ENCODE results near the gene RNF14. TPM values are rescaled to one million over a fixed set of nuclear protein-coding genes. Genes with fewer than 3 reads are reported as not detected.

The RNF14 gene
- polyA plus RNA-seq, 1 donor from 2014 or later = 29.4 TPM

DNA sequence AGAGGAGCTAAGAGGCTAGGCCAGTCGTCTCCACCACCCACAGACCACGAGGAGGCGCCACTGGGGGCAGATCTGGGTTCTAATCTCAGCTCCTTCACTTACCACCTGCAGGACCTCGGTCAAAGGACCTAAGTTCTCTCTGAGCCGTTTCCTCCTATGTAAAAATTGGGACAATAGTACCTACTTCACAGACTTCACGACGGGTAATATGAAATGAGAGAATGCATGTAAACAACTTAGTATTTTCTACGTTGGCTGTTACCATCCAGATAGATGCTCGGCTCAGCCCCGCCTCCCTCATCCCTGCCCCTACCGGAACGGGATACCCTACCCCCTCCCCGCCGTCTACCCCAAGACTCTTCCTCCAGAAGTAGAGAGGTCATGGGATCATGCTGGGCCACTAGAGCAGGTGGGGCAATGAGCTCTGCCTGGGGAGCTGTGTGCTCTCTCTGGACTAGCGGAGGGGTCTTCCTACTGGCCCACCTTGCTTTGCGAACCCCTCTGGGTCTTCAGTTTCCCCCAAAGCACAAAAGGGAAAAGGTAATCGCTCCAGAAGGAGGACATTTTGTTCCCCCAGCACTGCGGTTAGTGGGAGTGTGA, 43.4 kb downstream of the RNF14 start:
- Mint-ChIP-seq H3K27me3 (no peaks in the 10 kb centered on the region), H3K4me3 (peak overlapping the region; percentile 73 to 91 (median 86)), H3K9me3 (no peaks in the 10 kb centered on the region), H3K4me1 (peaks cover 7 to 28% (median 16%) of the 10 kb centered on the region in 3 donors), H3K36me3 (peaks cover 7% of the 10 kb centered on the region), H3K27ac (peak overlapping the region in 2 of 3 donors; percentile 47 to 59)

DNA sequence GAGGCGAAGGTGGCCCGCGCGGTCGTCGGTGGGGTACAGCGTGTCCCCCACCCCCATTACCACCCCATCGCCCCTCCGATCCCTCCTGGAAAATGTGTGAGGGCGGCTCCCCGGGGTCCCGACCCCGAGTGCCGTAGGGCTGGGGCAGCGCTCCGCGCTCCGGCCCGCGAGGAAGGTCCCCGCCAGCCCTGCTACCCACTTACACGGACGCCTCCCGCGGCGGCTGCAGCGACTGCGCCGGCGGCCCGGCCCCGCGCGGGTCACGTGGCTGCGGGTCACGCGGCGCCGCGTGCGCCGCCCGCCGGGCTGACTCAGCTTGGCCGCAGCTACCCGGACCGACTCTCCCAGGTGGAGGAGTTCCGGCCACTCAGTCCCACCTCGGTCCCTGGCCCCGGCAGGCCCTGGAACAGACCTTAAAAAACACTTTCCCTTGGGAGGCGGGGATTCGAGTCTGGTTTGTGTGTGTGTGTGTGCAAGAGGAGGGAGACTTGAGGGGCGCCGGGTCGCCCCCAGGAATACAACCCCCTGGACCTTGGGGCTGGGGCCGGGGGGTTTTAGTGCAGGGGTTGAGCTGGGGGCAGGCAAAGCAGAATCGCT, 44.0 kb downstream of the RNF14 start, which contains the start of gene GNPDA1:
Gene GNPDA1 (minus strand): TSS at position 236 of the 597 bp plus-strand sequence. CDS start 992 bp downstream, outside the sequence.
- H3K4me1 Mint-ChIP-seq = peaks cover 7 to 27% (median 12%) of the 10 kb centered on the region in 3 donors
- no peaks in the 10 kb centered on the region for H3K9me3 Mint-ChIP-seq
- peak within 1 kb of the TSS; percentile 47 to 88 (median 80) for H3K27ac Mint-ChIP-seq
- H3K36me3 Mint-ChIP-seq = peaks cover 4% of the 10 kb centered on the region
- H3K4me3 Mint-ChIP-seq = peak within 1 kb of the TSS; percentile 73 to 92 (median 86)
- H3K27me3 Mint-ChIP-seq = no peaks in the 10 kb centered on the region

DNA sequence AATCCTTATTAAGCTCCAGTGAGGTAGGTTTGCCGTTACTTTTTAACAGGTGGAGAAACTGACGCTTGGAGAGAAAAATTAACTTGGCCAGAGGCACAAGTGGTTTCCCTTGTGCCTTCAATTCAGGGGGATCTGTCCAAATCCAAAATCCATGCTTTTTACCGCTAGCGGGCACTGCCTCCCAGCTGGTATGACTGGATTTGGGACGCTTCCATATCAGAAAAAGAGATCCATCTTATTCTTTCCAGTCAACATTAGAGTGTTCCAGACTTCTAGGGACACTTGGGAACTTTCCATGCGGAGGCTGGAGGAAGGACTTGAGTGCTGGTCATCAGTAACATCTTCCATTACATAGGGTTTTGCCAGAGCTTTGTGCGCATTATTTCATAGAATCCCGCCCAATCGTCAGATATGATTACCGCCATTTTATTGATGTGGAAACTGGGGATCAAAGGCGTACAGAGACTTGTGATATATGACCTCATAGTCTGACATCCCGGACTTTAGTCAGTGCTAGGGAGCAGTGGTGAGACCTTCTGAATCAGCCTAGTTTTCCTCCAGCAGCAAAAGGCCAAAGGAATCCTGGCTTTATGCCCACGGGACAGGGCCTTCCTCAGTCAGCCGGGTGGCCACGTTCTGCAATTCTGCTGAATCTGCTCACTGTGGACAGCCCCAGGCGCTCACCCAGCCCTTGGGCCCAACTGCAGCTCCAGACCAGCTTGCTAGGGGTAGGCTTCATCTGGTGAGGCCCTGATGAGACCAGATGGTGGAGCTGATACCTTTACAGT, 45.0 kb downstream of the RNF14 start:
- peak overlapping the region; percentile 71 to 92 (median 78) for H3K4me3 Mint-ChIP-seq
- H3K9me3 Mint-ChIP-seq = no peaks in the 10 kb centered on the region
- peak overlapping the region in 2 of 3 donors; percentile 19 to 63 for H3K27ac Mint-ChIP-seq

DNA sequence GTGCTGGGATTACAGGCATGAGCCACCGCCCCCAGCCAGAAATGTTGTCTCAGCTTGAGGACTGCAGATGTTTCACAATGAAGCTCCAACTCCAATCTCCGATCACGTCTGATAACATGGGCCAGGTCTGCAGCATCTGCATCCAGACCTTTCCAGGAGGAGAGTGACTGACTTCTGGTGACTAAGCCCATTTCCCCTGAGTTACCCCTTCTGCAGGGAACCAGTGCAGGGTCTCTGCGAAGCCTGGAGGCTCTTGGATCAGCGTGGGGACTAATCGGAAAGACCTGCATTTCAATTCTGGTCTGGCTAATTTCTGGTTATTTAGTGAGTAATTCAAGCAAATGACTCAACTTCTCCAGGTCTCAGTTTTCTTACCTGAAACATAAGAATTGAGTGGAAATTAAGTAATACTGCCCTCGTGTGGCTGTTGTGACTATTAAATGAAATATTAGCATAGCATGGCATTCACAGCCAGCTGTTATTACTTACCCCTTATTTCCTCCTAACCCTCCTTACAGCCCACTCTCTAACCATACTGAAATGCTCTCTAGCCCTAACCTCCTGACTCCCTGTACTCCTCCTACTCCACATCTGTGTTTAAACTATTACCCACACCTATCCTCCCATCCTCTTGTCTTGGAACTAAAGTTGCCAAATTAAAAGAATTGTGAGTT, 46.1 kb downstream of the RNF14 start:
- peaks cover 4% of the 10 kb centered on the region for H3K36me3 Mint-ChIP-seq
- peaks cover 7 to 26% (median 10%) of the 10 kb centered on the region in 3 donors for H3K4me1 Mint-ChIP-seq
- H3K9me3 Mint-ChIP-seq = peaks cover 0 to under 1% (median 0%) of the 10 kb centered on the region in 3 donors
- peak overlapping the region; percentile 12 to 85 (median 48) for H3K4me3 Mint-ChIP-seq
- peaks cover 3% of the 10 kb centered on the region for H3K27me3 Mint-ChIP-seq
- H3K27ac Mint-ChIP-seq = peak overlapping the region; percentile 17 to 84 (median 52)

More for the DNA sequence above, 45.0 kb downstream of the RNF14 start:
- Mint-ChIP-seq H3K4me1 (peaks cover 9 to 26% (median 10%) of the 10 kb centered on the region in 3 donors), H3K27me3 (peaks cover 3% of the 10 kb centered on the region), H3K36me3 (peaks cover 2% of the 10 kb centered on the region)

DNA sequence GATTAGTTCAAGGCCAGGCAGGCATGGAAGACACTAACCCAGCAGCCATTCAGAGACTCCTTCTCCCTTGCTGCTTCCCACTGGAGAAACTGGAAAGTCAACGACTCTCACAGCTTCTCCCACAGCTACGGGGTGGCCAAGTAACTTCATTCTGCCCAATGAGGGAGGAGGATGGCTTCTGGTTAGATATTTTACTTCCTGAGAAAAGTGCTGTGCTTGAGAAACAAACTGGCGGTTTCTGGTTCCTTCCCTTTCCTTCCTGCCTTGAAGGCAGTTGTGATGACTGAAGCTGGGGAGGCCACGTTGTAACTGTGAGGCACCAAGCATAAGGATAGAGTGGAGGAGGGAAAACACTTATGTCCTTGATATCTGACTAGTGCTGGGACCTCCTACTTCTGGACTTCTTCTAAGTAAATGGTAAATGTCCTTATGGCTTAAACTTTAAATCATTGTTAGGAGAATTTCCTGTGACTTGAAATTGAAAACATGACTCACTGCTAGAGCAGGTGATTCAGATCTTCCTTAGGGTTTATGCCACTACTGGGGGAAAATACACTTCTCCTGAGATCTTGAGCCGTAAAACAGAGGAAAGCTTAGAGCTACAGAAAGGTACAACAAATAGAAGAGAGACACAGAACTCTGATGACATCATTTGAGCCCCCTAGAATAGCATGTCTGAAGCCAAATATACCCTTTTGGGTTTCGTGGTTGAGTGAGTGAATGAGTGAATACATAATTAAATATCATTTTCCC, 47.1 kb downstream of the RNF14 start:
- Mint-ChIP-seq H3K9me3 (peaks cover 2 to 6% (median 4%) of the 10 kb centered on the region in 3 donors), H3K4me3 (peak overlapping the region in 1 of 4 donors; percentile 85), H3K4me1 (peaks cover 7 to 26% (median 10%) of the 10 kb centered on the region in 3 donors), H3K27me3 (peaks cover 3% of the 10 kb centered on the region), H3K27ac (peak overlapping the region in 1 of 3 donors; percentile 17), H3K36me3 (peaks cover 4% of the 10 kb centered on the region)

DNA sequence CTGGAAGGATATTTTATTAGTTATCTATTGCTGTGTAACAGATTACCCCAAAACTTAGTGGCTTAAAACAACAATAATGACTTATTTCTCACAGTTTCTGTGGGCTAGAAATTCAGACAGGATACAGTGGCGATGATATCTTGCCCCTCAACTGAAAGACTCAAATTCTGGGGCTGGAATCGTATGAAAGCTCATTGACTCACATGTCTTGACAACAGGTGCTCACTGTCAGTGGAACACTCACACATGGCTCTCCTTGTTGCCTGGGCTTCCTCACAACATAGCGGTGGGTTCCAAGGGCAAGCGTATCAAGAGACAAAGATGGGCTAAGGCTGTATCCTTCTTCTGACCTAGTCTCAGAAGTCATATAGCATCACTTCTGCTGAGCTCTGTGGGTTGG, 47.7 kb downstream of the RNF14 start:
- H3K27me3 Mint-ChIP-seq = peaks cover 3% of the 10 kb centered on the region
- H3K9me3 Mint-ChIP-seq = peaks cover 2 to 6% (median 4%) of the 10 kb centered on the region in 3 donors
- peaks cover 7 to 26% (median 10%) of the 10 kb centered on the region in 3 donors for H3K4me1 Mint-ChIP-seq
- peak overlapping the region in 2 of 3 donors; percentile 17 to 59 for H3K27ac Mint-ChIP-seq
- peaks cover 4% of the 10 kb centered on the region for H3K36me3 Mint-ChIP-seq
- peak overlapping the region in 1 of 4 donors; percentile 85 for H3K4me3 Mint-ChIP-seq

DNA sequence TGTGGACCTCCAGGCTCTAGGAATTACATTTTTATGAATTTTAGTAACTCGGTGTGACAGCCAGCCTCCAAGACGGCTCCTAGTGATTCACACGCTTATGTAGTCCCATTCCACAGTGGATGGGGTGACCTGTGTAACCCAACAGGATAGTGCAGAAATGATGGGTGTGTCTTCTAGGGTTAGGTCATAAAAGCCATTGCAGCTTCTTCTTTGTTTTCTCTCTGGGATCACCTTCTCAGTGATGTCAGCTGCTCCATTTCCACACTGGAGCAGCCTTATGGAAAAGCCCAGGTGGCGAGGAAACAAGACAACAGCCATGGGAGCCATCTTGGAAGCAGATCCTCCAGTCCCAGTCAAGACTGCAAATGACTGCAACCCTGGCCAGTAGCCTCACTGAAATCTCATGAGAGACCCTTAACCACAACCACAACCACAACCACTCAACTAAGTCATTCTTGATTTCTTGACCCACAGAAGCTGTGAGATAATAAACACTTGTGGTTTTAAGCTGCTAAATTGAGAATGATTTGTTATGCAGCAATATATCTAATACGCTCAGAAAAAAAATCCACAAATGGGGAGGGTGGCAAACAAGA, 49.0 kb downstream of the RNF14 start:
- Mint-ChIP-seq H3K36me3 (peaks cover 4% of the 10 kb centered on the region), H3K9me3 (peaks cover 2 to 6% (median 4%) of the 10 kb centered on the region in 3 donors), H3K4me1 (peaks cover 7 to 22% (median 10%) of the 10 kb centered on the region in 3 donors), H3K4me3 (no peak overlapping the region), H3K27me3 (peaks cover 3% of the 10 kb centered on the region), H3K27ac (no peak overlapping the region)

DNA sequence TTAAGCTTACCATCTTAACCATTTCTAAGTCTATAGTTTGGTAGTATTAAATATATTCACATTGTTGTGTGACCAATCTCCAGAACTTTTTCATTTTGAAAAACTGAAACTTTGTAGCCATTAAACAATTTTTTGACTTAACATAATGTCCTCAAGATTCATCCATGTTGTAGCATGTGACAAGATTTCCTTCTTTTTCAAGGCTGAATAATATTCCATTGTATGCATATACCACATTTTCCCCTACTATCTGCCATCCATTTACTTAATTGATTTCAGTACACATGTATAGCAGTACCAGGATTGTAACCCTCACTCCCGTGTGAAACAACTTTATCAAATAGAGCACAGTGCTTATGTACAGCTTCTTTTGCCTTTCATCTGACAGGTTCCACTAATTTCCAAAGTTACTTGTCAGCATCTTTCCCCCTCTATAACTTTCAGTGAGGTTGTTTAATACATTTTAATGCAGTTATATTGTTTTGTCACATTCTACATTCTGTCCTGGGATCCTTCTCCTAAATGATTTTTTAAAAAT, 51.3 kb downstream of the RNF14 start:
- Mint-ChIP-seq H3K27ac (peak overlapping the region in 1 of 3 donors; percentile 39), H3K36me3 (peaks cover 4% of the 10 kb centered on the region), H3K9me3 (peaks cover 2 to 6% (median 4%) of the 10 kb centered on the region in 3 donors), H3K4me3 (no peak overlapping the region), H3K4me1 (peaks cover 13 to 21% (median 14%) of the 10 kb centered on the region in 3 donors), H3K27me3 (peaks cover 3% of the 10 kb centered on the region)

DNA sequence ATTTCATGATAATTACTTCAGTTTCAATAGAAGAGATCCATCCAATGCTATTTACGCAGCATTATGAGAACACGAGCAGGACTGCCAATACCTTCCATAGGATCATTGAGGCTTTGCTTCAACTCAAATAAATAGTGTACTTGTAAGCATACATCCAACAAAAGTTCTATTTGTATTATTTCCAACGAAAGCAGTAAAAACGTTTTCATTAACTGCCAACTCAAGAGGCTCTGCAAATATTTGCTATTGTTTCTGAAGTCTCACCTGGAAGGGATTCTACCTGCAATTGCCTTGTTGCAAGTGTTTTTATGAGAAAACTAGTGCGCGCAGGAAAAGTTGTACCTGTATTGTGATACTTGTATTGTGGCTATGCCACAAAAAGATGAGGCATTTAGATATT, 54.9 kb downstream of the RNF14 start:
- Mint-ChIP-seq H3K27ac (no peak overlapping the region), H3K9me3 (peaks cover 2 to 6% (median 4%) of the 10 kb centered on the region in 3 donors), H3K27me3 (no peaks in the 10 kb centered on the region), H3K4me1 (peaks cover 11 to 12% (median 11%) of the 10 kb centered on the region in 3 donors), H3K4me3 (peak overlapping the region in 1 of 4 donors; percentile 97), H3K36me3 (peaks cover 2% of the 10 kb centered on the region)

DNA sequence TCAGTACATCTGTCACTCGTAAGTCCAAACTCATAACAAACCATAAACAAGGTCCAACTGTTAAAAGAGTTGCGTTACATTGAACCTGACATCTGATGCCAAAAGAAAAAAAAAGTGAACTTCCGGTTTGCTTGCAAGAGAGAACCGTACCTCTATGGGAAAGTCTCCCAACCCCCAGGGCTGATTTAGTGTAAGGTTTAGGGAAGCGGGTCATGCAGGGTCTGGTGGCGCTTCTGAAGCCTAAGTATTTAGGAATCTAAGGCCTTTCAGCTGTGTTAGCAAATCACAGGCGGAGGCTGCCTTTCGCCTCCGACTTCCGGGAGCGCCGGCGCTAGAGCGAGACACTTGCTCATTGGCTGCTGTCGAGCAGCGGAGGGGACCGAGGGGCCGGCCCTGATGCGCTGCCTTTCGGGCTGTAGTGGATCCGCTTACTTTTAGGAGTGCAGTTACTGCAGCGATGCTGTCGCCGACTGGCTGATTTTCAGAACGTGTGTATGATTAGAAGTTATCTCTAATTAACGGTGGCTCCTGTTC, 55.9 kb downstream of the RNF14 start:
- peaks cover 11 to 12% (median 11%) of the 10 kb centered on the region in 3 donors for H3K4me1 Mint-ChIP-seq

DNA sequence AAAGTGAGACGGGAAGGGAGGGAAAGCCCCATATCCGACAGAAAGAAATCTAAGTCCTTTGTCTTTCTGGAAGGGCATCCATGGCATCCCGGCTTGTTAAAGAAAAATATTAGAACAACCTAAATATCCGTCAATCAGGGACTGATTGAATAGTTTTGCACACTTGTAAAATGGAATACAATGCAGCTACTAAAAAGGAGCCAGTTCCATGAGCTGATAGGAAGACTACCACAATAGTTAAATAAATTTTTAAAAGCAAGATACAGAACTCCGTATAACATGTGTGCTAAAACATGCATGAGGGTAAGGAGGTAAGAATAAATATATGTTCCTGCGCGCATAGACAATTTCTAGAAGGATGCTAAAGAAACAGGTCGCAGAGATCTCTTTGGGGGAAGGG, 56.7 kb downstream of the RNF14 start:
- peak overlapping the region; percentile 82 to 98 (median 97) for H3K27ac Mint-ChIP-seq
- H3K9me3 Mint-ChIP-seq = no peaks in the 10 kb centered on the region
- H3K36me3 Mint-ChIP-seq = no peaks in the 10 kb centered on the region
- peaks cover 3% of the 10 kb centered on the region for H3K27me3 Mint-ChIP-seq
- H3K4me3 Mint-ChIP-seq = peak overlapping the region; percentile 77 to 97 (median 93)
- peaks cover 11 to 12% (median 11%) of the 10 kb centered on the region in 3 donors for H3K4me1 Mint-ChIP-seq

More for the DNA sequence above, 55.9 kb downstream of the RNF14 start:
- H3K27me3 Mint-ChIP-seq = no peaks in the 10 kb centered on the region
- peaks cover 2 to 6% (median 4%) of the 10 kb centered on the region in 3 donors for H3K9me3 Mint-ChIP-seq
- H3K4me3 Mint-ChIP-seq = peak overlapping the region; percentile 77 to 97 (median 93)
- no peaks in the 10 kb centered on the region for H3K36me3 Mint-ChIP-seq
- peak overlapping the region; percentile 82 to 98 (median 97) for H3K27ac Mint-ChIP-seq

DNA sequence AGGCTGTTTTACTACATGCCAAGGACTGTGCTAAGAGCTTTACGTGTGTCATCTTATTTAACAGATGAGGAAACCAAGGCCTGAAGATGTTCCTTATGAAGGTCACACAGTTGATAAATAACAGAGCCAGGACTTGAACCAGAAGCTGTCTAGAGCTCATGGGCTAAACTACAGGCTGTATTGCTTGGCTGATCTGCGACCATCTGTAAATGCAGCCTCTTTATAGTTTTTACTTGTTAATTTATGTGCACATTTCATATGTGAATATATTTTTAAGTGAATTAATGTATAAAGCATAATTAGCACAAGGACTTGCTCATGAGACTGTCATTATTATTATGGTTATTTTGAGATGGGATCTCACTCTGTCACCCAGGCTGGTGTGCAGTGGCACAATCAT, 63.2 kb downstream of the RNF14 start:
- peaks cover 0 to 3% (median 0%) of the 10 kb centered on the region in 3 donors for H3K4me1 Mint-ChIP-seq
- H3K27ac Mint-ChIP-seq = no peak overlapping the region
- no peaks in the 10 kb centered on the region for H3K36me3 Mint-ChIP-seq
- H3K4me3 Mint-ChIP-seq = no peak overlapping the region
- H3K9me3 Mint-ChIP-seq = no peaks in the 10 kb centered on the region
- peaks cover 3% of the 10 kb centered on the region for H3K27me3 Mint-ChIP-seq

All from IgD-negative memory B cell (primary cell).